ENCODE data around the gene ZSWIM6.

DNA sequence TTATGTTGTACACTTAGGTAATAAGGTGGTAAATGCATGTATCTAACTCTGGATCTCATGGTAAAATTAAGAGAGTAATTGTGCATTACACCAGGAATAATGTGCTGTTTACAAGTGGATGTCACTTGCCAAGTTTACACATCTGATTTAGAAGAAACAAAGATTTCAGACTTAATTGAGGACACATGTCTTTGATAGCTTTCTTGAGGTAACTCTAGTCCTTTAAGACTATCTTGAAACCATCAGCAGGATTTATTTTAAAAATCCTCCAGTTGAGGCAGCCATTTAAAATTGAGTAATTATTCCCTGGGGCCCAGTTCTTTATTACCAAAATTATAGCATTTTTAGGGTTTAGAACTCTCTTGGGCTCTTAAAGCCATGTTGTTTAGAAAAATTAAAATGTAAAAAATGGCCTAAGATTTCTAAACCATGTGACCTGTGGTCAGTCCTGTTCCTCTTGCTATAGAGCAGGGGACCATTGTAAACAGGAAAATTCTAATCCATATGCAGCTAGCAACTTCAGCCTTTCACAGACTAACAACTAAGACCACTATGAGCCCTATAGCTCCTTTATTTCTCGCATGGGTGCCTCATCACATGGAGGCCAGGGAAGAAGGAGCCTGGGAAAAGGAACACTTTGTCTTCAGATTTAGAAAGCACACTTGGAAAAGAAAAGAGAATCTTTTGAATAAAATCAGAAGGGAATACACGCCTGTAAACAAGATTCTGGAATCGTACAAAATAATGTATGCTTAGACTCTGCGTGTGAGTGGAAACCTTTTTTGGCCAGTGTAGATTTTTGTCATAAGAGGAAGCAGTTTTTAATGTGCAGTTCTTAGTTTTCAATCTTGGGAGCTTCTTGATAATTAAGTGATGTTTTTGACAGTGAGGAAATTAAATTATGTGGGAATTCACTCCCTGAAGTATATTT is 71.2 kb downstream of the ZSWIM6 start:
- no peak for TF ChIP-seq EZH2 (IDR thresholded peaks at IDR 0.05; ENCODE audit: borderline replicate concordance, low read length)
- TF ChIP-seq, protein P1, sequence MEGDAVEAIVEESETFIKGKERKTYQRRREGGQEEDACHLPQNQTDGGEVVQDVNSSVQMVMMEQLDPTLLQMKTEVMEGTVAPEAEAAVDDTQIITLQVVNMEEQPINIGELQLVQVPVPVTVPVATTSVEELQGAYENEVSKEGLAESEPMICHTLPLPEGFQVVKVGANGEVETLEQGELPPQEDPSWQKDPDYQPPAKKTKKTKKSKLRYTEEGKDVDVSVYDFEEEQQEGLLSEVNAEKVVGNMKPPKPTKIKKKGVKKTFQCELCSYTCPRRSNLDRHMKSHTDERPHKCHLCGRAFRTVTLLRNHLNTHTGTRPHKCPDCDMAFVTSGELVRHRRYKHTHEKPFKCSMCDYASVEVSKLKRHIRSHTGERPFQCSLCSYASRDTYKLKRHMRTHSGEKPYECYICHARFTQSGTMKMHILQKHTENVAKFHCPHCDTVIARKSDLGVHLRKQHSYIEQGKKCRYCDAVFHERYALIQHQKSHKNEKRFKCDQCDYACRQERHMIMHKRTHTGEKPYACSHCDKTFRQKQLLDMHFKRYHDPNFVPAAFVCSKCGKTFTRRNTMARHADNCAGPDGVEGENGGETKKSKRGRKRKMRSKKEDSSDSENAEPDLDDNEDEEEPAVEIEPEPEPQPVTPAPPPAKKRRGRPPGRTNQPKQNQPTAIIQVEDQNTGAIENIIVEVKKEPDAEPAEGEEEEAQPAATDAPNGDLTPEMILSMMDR (IDR thresholded peaks at IDR 0.05; ENCODE audit: low read length) = no peak
